HG02938 (cell line): Measurements from ENCODE around the gene GCC1.

Experiments
- ATAC-seq: cut with Tn5 transposase; IDR thresholded peaks from one replicate; pipeline ENCODE4 v1.9.1; 2021; ENCODE audit warnings: mild to moderate bottlenecking, moderate library complexity; ENCODE audit not compliant: unreplicated experiment

Gene GCC1, protein sequence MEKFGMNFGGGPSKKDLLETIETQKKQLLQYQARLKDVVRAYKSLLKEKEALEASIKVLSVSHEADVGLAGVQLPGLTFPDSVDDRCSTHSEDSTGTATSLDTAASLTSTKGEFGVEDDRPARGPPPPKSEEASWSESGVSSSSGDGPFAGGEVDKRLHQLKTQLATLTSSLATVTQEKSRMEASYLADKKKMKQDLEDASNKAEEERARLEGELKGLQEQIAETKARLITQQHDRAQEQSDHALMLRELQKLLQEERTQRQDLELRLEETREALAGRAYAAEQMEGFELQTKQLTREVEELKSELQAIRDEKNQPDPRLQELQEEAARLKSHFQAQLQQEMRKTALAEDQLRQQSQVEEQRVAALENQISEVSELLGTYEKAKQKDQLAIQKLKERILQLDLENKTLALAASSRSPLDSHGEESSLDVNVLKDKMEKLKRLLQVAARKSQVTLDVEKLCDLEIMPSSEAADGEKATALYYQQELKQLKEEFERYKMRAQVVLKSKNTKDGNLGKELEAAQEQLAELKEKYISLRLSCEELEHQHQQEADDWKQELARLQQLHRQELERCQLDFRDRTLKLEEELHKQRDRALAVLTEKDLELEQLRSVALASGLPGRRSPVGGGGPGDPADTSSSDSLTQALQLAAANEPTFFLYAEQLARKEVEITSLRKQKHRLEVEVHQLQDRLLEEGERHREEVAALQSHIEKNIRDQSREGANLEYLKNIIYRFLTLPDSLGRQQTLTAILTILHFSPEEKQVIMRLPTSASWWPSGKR

DNA sequence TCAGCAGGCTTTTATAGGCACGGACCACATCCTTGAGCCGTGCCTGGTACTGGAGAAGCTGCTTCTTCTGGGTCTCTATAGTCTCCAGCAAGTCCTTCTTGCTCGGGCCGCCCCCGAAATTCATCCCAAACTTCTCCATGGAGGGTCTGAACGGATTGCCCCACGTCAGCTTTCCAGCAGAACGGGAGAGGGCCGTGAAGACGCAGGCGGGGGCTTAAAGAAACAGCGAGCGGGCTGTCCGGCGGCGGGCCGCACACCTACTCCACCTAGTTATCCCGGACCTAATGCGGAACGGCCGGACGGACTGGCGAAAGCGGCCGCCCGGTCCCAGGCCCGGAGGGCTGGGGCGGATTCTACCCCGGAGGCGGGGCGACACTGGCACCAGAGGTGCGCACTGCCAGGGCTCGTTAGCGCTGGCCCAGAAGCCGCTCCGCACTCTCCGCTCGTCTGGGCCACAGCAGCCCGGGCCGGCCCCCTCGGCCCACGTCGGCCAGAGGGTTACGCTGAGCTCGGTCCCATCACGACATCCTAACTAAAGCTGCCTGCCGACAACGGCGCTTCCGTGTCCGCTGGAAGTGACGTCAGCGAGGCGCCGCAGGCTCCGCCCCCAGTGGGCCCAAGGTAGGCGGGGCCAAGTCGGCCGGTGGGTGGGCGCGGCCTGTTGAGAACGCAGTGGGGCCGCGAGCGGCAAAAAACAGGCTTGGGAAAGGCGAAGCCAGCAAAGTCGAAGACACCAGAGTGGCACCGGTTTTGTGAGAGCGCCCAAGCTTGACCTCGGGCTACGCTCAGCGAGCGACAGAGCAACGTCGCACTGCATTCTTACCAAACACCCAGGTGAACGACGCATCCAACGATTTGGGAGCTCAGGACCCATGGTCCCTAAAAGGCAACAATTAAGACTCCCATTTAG, at the start of gene GCC1:
TSS of gene GCC1 (minus strand) at position 553 of the 910 bp plus-strand sequence. CDS start at position 139, 414 bp downstream.
- peak; percentile 73 for ATAC-seq

DNA sequence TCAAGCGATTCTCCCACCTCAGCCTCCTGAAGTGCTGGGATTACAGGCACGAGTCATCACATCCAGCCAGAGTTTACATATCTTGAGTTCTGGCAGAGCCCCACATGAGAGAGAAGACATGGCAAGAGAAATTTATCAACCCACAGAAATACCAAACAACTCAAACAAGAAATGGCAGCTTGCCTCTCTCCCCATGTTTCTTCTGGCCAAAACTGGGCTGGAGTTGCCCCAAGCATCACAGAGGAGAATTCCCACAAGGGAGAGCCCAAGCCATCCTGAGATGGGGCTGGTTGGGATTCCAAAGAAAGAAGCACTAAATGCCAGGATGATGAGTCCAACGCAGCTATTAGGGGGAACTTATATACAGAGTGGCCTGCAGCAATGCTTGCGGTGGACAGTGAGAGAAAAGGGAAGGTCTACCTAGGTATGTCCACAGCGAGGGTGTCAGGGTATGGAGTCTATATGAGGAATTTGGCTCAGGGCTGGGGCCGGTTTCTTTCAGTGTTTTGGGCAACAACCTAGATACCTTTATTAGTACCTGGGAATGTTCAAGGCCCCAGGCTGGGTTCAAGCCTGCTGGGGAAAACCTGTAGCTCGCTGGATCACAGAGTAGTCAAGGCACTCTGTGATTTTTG, 47.0 kb upstream of the GCC1 start:
- no peak for ATAC-seq

DNA sequence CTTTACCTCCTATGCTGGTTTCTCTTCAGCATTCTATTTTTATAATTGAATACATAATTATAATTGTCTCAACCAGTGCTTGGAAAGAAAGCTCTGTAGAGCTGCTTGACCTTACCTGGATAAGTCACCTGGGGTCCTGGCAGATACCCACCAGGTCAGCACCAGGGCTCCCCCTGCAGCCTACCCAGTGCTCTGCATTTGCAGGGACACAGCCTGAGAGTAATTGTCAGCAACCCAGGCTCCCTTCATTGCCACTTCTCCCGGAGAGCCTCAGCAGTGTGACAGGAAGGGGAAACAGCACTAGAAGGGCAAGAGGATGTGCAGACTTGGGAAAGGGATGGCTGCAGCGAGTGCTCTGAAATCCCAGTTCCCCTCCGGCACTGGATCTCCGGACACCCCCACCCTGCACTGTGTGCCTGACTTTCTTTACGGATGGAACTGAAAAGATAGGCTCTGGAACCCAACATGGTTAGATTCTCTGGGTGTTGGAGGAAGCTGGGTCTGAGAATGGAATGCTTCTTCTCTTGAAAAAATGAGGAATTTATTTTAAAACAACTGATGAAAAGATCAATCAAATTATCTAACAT, 44.0 kb upstream of the GCC1 start:
- no peak for ATAC-seq

DNA sequence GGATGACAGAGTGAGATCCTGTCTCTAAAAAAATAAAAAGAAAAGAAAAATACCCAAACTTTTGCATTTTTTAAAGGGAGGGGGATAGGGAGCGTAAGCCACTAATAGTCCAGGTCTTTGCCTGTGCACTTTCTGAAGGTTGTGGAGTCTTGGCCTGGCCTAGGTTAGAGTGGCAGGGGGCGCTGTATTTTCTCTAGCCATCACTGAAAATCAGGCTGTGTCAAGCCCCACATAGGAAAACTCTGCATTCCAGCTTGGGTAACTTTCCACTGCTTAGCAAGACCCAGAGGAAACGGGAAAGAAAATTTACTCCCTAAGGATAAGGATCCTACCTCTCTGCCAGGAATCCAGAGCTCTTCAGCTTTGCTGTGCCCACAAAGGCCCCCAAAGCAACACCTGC, 43.0 kb upstream of the GCC1 start:
- no peak for ATAC-seq

DNA sequence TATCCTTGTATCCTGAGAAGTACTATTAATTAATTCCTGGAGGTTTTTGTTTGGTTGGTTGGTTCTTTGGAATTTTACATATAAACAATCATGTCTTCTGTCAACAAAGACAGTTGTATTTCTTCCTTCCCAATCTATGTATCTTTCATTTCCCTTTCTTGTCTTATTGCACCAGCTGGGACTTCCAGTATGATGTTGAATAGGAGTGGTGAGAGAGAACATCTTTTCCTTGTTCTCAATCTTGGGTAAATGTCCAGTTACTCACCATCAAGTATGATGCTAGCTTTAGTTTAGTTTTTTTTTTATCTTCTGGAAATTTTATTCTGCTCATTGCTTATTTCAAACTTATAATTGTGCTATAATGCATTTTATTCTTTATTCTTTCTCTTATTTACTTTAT, 39.9 kb upstream of the GCC1 start:
- ATAC-seq = no peak

DNA sequence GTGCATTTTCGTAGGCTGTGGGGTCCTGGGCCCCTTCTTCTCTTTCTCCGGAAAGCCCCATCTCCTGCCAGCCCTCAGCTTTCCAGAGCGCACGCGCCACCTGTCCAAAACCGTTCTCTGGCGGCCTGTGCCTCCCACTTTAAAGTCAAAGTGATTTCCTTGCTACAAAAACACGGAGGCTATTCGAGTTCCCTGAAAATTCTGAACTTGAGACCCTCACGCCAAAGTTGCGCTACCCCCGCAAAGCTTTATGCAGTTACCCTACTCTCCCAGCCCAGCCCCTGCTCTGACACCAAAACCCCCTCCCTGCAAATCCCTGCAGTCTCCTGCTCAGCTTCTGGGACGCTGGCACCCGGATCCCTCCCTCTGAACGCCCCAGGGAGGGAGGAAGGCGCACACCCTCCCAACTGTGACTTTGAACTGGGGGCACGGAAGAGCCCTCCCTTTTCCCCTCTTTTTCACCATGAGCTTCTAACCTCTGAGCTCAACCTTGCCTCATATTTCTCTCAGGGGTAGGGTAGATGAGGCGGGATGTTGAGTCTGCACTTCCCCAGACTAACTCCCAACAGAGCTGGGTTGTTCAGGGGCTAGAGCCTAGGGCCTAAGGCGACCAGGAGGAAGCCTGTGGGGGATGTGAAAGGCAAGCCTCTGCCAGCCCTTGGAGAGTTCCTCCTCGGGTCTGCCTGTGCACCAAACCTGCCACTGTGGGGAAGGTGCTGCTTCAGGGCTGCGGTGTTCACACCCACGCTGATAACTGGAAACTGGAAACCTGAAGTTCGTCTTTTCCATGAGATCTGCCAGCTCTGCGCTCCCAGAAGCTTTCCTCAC, 35.2 kb upstream of the GCC1 start:
- no peak for ATAC-seq

DNA sequence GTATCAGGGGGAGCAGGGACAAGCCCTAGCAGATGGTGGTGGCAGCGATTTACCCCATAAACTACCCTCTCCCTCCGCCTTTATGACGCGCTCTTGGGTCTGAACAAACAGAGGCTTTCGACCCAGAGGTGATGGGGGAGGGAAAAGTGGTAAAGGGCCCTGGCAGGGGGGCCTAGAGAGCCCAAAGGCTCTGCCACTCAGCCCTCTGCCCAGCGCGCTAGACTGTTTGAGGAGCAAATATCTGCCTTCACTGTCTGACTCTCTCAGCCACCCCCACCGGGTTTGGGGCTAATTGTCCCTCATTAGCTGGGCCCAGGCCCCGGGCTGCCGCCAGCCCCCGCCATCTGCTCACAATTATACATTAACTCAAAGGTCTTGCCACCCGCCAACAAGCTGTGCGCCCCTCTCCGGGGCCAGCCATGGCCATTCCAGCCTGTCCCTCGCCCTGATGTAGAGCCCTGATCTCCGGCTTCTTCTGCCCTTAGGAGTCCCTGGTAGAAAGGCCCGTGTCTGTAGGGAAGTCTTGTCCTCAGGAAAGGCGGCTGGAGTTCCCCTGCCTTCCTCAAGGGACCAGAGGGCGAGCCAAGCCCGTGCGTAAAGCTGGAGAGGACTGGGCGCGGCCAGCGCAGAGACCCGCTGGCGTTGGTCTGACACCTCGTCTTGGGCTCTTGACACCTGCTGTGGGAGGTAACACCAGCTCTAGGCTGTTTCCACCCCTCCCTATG, 34.4 kb upstream of the GCC1 start:
- ATAC-seq = no peak

DNA sequence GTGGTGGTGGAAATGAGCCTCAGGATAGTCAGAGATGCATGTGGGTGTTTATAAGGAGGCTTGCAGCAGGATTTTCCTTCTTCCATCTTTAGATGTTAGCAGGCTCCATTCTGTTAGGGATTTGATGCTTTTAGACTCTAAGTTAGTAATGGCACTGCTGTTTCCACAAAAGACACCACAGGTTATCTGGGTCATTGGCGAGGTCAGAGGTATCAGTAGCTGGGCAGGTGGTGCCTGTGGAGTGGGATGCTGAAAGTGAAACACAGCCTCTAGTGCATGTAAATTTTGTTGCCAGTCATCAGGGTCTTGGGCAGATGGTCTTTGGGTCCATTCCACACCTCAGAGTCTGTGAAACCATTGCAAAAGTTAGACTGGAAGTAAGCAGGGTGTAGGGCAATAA, 33.4 kb upstream of the GCC1 start:
- ATAC-seq = no peak

DNA sequence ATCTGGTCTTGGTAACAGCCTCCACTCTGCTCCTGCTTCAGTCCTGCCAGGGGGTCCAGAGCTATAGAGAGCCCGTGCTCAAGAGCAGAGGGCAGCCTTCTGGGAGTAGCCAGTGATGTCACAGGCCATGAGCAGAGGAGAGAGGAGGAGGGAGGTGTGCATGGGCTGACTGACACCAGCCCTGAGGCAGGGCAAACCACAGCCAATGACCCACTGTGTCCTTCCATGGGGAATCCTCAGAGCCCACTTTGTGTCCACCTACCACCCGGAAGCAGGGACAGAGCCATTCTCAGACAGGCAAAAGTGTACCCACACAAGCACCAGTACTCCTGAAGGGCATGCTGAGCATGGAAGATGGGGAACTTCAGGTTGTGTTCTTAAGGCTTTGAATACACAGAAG, 32.6 kb upstream of the GCC1 start, which contains the start of gene PAX4:
TSS of gene PAX4 (minus strand) at position 101 of the 400 bp plus-strand sequence. CDS start 2,214 bp downstream, outside the sequence.
- ATAC-seq = no peak

DNA sequence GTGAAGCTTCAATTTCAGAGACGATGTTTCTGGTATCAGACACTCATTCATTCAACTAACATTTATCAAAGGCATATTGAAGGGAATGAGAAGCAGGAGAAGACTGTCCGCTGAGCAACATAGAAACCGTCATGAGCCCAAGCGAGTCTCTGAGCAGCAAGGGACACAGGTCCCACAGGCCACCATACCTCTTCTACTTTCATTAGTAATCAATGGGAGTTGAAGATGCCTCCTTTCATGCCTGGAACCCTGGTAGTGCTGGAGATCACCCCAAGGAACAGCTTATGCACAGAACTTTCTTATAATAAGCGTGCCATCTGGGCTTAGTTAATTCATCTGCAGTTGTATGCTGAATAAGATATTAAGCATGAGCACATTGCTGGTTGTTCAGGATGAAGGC, 31.3 kb upstream of the GCC1 start:
- ATAC-seq = no peak

DNA sequence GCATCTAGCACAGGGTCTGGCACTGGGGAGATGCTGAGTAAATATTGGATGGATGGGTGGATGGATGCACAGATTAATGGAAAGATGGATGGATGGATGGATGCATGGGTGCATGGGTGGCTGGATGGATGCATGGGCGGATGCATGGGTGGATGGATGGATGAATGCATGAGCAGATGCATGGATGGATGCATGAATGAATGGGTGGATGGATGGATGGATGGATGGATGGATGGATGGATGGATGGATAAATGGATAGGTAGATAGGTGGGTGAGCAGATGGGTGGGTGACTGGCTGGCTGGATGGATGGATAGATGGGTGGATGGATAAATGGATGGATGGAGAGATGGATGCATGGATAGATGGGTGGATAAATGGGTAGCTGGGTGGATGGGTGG, 26.9 kb upstream of the GCC1 start:
- no peak for ATAC-seq

DNA sequence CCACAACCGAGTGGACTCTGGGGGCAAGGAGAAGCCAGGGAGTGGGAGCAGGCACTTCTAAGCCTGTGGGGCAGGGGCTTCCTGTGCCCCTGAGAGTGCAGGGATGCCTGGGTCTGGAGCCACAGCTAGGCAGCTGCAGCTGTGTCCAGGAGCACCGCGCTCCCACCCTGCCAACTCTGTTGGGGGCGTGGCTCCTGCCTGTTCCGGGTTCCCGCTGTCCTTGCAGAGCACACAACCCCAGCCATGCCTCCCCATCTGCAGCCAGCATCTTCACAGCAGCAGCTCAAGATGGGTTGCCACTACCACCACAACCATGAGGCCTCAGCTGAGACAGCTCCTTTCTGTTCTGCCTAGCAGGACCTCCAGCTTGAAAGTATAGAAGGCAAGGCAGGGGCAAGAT, 23.9 kb upstream of the GCC1 start:
- no peak for ATAC-seq

DNA sequence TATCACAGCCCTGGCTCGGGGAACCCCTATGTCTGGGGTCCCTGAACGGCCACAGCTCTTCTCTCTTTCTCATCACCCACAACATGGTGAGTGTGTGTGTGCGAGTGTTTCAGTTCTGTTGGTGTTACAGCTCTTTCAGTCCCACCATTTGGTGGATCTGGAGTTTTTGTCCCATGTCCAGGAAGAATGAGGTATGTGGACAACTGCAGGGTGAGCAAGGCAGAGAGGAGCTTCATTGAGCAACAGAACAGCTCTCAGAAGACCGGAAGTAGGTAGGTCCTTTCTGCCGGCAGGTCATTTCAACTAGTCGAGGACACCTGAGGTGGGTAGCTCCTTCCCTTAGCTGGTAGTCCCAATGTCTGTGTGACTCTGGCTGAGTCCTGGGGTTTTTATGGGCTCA, 23.1 kb upstream of the GCC1 start:
- no peak for ATAC-seq

DNA sequence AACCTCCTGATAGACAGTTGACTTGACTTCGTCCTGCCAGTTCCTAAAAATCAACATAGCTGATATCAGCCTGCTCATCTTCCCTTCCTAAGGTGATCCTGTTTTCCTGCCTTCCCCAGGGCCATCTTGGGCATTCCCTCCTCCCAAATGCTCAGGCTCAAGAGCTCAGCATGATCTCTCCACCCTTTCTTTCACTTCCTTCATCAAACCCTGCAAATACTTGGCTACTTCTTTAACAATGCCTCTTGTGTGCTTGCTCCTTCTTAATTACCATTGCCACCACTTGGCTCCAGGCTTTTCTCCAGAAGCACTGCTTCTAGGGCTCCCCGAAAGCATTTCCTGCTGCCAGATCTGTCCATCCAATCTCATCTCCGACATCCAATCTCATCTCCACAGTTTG, 15.5 kb upstream of the GCC1 start:
- ATAC-seq = no peak

DNA sequence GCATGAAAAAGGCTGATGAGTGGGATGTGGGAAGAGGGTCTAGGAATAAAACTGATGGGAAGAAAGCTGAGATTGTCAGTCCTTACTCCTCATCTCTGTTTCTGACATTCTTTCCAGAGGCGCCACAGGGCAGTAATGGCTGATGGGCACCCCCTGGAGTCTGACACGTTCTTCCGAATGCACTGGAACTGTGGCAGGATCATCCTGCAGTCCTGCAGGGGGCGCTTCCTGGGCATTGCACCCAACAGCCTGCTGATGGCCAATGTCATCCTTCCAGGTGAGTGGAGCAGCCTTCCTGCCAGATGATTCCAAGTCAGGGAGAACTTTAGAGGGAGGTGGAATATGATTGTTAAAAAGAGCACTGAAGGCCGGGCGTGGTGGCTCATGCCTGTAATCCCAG, 12.9 kb upstream of the GCC1 start:
- no peak for ATAC-seq

DNA sequence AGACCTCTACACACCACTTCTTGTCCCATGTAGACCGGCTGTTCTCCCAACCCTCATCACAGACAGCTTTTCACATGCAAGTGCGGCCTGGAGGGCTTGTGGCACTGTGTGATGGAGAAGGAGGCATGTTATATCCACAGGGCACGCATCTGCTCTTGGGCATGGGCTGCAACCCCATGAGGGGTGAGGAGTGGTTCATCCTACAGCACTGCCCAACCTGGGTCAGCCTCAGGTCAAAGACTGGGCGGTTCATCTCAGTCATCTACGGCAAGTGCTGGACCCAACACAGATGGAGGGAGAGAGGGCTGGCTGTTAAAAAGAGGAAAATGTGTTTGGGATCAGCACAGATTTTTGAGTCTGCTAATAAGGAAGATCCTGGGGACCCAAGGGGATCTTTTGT, 10.3 kb upstream of the GCC1 start:
- ATAC-seq = no peak

DNA sequence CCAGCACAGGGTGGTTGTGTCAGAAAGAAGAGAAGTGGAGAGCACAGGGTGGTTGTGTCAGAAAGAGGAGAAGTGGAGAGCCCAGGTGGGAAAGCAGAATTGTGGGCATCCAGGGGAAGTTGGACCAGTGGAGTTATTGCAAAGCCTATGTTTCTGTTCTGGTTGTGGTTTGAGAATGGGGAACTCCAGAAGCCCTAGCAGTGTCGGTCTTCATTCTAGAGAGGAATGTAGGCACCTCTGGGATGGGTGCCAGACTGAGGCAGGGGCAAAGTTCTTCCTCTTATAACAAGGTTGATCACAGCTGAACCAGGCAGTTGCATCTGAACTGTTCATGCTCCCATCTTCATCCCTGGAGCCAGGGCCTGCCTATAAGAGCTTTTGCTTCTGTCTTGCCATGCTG, 9.1 kb upstream of the GCC1 start:
- no peak for ATAC-seq

DNA sequence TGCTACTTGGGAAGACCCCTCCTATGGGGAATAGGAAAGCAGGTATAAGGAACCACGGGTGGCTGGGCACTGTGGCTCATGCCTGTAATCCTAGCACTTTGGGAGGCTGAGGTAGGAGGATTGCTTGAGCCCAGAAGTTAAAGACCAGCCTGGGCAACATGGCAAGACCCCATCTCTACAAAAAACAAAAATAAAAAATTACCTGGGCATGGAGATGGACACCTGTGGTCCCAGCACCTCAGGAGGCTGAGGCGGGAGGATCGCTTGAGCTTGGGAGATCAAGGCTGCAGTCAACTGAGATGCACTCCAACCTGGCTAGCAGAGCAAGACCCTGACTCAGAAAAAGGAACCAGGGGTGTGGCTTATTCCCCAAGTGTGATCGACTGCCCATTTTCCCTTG, 7.2 kb upstream of the GCC1 start:
- no peak for ATAC-seq

DNA sequence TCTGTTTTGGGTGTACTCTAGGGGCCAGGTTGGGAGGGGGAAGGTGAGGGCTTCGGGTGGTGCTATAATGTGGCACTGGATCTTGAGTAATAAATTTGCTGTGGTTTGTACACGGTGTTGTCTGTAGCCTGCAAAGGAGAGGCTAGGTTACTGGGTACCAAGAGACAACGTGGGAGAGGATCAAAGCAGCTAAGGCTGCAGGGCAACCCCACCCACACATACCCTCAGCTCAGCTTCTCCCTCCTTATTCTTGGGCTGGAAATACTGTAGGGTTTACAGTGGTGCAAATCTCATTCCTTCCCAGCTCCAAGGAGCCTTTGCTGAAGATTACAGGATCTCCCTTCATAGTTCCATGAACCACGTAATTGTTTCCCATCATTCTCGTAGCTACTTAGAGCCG, 6.2 kb upstream of the GCC1 start:
- no peak for ATAC-seq
